ENCODE measurements around the gene OTX1. TPM values are rescaled to one million over a fixed set of nuclear protein-coding genes. Genes with fewer than 3 reads are reported as not detected.

Gene OTX1
- total and polyA plus RNA-seq, 2 donors (not counting 3 experiments of a cell fraction or from before 2014, with no cell fraction given): not detected

GRCh38 chr2:63101954-63102353 lies 51.3 kb downstream of the OTX1 start:
- POLR2A ChIA-PET: no interaction called here
- Histone ChIP-seq H3K4me1 (ENCODE audit: control insufficient read depth, extremely low read depth, insufficient read depth, low read length) (no peaks in the 10 kb centered on the region), H3K4me3 (replicated peaks in 1 of 3; ENCODE audit: insufficient read depth in 1 of 3, low read depth in 1 of 3, low read length in 3 of 3) (no peak overlapping the region), H3K79me2 (ENCODE audit: control insufficient read depth, insufficient read depth, low read length) (no peaks in the 10 kb centered on the region), H3K4me2 (ENCODE audit: insufficient read depth, low read length) (no peak overlapping the region), H2AFZ (ENCODE audit: low read depth, low read length) (no peak overlapping the region), H3K36me3 (ENCODE audit: control insufficient read depth in 2 of 2, extremely low read depth in 1 of 2, insufficient read depth in 2 of 2, low read length in 2 of 2) (no peaks in the 10 kb centered on the region), H3K27ac (ENCODE audit: insufficient read depth, low read depth, low read length) (no peak overlapping the region), H3K9me1 (replicated peaks; ENCODE audit: control insufficient read depth, extremely low read depth, insufficient read depth, low read length) (no peaks in the 10 kb centered on the region), H3K9ac (replicated peaks; ENCODE audit: extremely low read depth, insufficient read depth, low read length) (no peak overlapping the region), H3K9me3 (replicated peaks; ENCODE audit: control insufficient read depth, insufficient read depth, low read length) (no peaks in the 10 kb centered on the region), H4K20me1 (replicated peaks; ENCODE audit: control insufficient read depth, extremely low read depth, insufficient read depth, low read length) (no peaks in the 10 kb centered on the region), H3K27me3 (ENCODE audit: control insufficient read depth in 2 of 2, insufficient read depth in 2 of 2, low read length in 2 of 2) (peaks cover 0 to 5% of the 10 kb centered on the region in 2 experiments)
- FAIRE-seq (no peak), DNase-seq (ENCODE audit: low read depth, low spot score) (no peak)
- CTCF ChIA-PET: no interaction called here
- intact Hi-C loops (cut with micrococcal nuclease): no loop called here
- TF ChIP-seq MYC (IDR thresholded peaks at IDR 0.05; ENCODE audit: low read depth, low read length) (no peak), FOS (IDR thresholded peaks at IDR 0.05; ENCODE audit: borderline replicate concordance, insufficient read depth, low read length) (no peak), POLR2AphosphoS5 (IDR thresholded peaks at IDR 0.05; ENCODE audit: insufficient read depth, low read depth, low read length) (no peak), EZH2 (IDR thresholded peaks at IDR 0.05; ENCODE audit: borderline replicate concordance, low read depth, low read length, severe bottlenecking) (no peak), POLR2A (IDR thresholded peaks at IDR 0.05; ENCODE audit: low read depth, low read length) (no peak), JUN (IDR thresholded peaks at IDR 0.05; ENCODE audit: borderline replicate concordance, insufficient read depth, insufficient read length, low read depth) (no peak), GATA2 (IDR thresholded peaks at IDR 0.05; ENCODE audit: insufficient read depth, insufficient read length, low read depth, low read length) (no peak)
- TF ChIP-seq, protein P1, sequence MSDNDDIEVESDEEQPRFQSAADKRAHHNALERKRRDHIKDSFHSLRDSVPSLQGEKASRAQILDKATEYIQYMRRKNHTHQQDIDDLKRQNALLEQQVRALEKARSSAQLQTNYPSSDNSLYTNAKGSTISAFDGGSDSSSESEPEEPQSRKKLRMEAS (IDR thresholded peaks at IDR 0.05; ENCODE audit: insufficient read depth, insufficient read length): no peak
- TF ChIP-seq, protein P2, sequence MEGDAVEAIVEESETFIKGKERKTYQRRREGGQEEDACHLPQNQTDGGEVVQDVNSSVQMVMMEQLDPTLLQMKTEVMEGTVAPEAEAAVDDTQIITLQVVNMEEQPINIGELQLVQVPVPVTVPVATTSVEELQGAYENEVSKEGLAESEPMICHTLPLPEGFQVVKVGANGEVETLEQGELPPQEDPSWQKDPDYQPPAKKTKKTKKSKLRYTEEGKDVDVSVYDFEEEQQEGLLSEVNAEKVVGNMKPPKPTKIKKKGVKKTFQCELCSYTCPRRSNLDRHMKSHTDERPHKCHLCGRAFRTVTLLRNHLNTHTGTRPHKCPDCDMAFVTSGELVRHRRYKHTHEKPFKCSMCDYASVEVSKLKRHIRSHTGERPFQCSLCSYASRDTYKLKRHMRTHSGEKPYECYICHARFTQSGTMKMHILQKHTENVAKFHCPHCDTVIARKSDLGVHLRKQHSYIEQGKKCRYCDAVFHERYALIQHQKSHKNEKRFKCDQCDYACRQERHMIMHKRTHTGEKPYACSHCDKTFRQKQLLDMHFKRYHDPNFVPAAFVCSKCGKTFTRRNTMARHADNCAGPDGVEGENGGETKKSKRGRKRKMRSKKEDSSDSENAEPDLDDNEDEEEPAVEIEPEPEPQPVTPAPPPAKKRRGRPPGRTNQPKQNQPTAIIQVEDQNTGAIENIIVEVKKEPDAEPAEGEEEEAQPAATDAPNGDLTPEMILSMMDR (IDR thresholded peaks at IDR 0.05; ENCODE audit: extremely low read depth in 1 of 2, insufficient read depth in 1 of 2, low read depth in 1 of 2, low read length in 2 of 2): no peak
- no TSS peak for BruUV-seq (replicated peaks)
- dilution Hi-C loops (cut with MboI; ENCODE audit: extremely low pct_ligation_motif_present, low sequenced_read_pairs): no loop called here

All from endothelial cell of umbilical vein (primary cell).